Measurements from ENCODE around the gene MMP1.

MMP1 gene

DNA sequence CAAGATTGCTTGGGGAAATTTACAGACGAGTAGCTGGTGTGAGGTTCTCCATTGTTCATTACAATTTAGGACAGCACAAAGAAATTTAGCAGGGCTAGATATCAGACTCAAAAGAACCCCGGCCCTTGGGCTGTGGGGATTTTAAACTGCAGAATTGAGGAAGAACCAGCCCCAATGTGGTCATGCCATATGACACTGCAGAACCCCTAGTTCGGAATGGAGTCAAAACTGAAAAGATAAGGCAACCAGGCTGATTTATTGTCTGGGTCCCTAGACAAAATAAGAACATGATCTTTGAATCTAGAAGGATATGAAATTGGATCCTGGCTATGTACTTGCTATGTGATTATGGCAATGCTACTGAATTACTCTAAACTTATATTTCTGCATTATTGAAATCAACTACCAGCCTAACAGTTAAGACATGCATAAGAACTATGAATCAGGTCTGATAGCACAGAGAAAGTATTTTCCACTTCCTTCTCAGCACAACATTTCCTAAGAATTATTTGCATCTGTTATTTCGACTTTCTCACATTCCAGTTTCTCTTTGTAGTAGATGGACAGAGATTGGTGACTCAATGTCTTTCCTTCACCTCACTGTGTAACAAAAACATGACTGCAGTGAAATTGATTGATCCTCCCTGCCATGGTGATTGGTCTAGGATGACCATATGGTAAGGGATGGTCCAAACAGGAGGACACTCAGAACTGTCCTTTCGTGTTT lies 32.2 kb upstream of the MMP1 start:
- TF ChIP-seq NFIC (IDR thresholded peaks at IDR 0.05) (no peak), TEAD4 (IDR thresholded peaks at IDR 0.05) (no peak), CREB1 (IDR thresholded peaks at IDR 0.05; ENCODE audit: low read depth) (no peak), FOXM1 (IDR thresholded peaks at IDR 0.05; ENCODE audit: borderline replicate concordance, low read depth) (no peak), TAF1 (IDR thresholded peaks at IDR 0.05; ENCODE audit: low read depth) (no peak), EP300 (IDR thresholded peaks at IDR 0.05; ENCODE audit: borderline replicate concordance) (no peak)

DNA sequence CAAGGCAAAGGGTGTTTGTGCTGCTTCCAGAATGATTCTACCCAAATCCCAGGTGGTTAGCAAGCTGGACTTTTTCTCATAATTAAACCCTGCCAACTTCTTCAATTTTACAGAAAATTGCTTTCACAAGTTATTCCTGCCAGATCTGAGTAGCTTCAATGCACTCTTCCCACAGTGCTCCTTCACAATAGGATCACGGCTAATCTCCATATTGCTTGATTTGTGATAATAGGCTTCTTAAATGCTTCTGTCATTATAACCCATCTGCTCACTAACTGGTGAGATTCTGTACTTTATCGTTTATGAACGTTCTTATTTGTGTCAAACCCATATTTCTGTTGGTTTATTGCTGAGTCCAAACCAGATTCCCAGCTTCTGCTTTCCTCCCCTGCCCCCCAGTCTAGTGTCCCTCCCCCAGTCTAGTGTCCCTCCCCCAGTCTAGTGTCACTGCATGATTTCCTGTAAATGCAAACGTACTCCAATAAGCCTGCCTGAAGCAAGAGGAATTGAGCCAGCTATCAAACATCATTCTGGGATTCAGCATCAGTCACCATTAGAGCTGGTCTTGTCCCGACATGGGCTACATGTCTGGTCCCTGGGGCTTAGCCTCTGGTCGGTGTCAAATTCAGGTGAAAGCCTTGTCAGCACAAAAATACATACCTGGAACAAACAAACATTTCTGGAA lies 31.5 kb upstream of the MMP1 start:
- no peak for TF ChIP-seq CEBPB (IDR thresholded peaks at IDR 0.05)
- TF ChIP-seq, protein P1, sequence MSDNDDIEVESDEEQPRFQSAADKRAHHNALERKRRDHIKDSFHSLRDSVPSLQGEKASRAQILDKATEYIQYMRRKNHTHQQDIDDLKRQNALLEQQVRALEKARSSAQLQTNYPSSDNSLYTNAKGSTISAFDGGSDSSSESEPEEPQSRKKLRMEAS (IDR thresholded peaks at IDR 0.05), result no peak

DNA sequence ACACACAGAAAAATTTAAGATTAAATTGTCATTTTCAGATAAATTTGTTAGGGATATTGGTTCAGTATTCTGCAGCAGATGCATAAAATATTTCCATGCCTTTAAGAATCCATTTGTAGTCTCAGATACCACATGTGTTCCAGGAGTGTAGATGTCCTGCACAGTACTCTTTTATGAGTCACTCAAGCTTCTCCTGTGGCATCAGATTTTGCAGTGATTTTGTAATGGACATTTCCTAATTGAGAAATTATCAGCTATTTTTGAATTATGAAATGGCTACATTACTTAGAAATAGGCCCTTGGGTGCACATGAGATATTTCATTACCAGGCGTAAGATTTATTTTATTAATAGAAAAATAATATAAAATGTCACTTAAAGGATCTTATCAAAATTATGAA lies 26.6 kb upstream of the MMP1 start:
- TF ChIP-seq YY1 (IDR thresholded peaks at IDR 0.05; ENCODE audit: low read depth), result no peak
- no peak for TF ChIP-seq CEBPB (IDR thresholded peaks at IDR 0.05)
- TF ChIP-seq, protein P2, sequence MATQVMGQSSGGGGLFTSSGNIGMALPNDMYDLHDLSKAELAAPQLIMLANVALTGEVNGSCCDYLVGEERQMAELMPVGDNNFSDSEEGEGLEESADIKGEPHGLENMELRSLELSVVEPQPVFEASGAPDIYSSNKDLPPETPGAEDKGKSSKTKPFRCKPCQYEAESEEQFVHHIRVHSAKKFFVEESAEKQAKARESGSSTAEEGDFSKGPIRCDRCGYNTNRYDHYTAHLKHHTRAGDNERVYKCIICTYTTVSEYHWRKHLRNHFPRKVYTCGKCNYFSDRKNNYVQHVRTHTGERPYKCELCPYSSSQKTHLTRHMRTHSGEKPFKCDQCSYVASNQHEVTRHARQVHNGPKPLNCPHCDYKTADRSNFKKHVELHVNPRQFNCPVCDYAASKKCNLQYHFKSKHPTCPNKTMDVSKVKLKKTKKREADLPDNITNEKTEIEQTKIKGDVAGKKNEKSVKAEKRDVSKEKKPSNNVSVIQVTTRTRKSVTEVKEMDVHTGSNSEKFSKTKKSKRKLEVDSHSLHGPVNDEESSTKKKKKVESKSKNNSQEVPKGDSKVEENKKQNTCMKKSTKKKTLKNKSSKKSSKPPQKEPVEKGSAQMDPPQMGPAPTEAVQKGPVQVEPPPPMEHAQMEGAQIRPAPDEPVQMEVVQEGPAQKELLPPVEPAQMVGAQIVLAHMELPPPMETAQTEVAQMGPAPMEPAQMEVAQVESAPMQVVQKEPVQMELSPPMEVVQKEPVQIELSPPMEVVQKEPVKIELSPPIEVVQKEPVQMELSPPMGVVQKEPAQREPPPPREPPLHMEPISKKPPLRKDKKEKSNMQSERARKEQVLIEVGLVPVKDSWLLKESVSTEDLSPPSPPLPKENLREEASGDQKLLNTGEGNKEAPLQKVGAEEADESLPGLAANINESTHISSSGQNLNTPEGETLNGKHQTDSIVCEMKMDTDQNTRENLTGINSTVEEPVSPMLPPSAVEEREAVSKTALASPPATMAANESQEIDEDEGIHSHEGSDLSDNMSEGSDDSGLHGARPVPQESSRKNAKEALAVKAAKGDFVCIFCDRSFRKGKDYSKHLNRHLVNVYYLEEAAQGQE (IDR thresholded peaks at IDR 0.05; ENCODE audit: low read depth), result no peak
- TF ChIP-seq, protein P3, sequence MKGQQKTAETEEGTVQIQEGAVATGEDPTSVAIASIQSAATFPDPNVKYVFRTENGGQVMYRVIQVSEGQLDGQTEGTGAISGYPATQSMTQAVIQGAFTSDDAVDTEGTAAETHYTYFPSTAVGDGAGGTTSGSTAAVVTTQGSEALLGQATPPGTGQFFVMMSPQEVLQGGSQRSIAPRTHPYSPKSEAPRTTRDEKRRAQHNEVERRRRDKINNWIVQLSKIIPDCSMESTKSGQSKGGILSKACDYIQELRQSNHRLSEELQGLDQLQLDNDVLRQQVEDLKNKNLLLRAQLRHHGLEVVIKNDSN (IDR thresholded peaks at IDR 0.05), result no peak
- no peak for TF ChIP-seq EP300 (IDR thresholded peaks at IDR 0.05; ENCODE audit: borderline replicate concordance)
- no peak for TF ChIP-seq EGR1 (IDR thresholded peaks at IDR 0.05)
- no peak for TF ChIP-seq TAF1 (IDR thresholded peaks at IDR 0.05; ENCODE audit: low read depth)
- TF ChIP-seq TEAD4 (IDR thresholded peaks at IDR 0.05), result no peak
- TF ChIP-seq NFIC (IDR thresholded peaks at IDR 0.05), result no peak
- TF ChIP-seq, protein P1 (IDR thresholded peaks at IDR 0.05), result no peak
- TF ChIP-seq CREB1 (IDR thresholded peaks at IDR 0.05; ENCODE audit: low read depth), result no peak
- TF ChIP-seq RAD21 (IDR thresholded peaks at IDR 0.05; ENCODE audit: low read depth), result no peak
- no peak for TF ChIP-seq FOXM1 (IDR thresholded peaks at IDR 0.05; ENCODE audit: borderline replicate concordance, low read depth)
- TF ChIP-seq TCF12 (IDR thresholded peaks at IDR 0.05; ENCODE audit: low read depth), result no peak
- TF ChIP-seq ZBTB7A (IDR thresholded peaks at IDR 0.05; ENCODE audit: low read depth), result no peak

DNA sequence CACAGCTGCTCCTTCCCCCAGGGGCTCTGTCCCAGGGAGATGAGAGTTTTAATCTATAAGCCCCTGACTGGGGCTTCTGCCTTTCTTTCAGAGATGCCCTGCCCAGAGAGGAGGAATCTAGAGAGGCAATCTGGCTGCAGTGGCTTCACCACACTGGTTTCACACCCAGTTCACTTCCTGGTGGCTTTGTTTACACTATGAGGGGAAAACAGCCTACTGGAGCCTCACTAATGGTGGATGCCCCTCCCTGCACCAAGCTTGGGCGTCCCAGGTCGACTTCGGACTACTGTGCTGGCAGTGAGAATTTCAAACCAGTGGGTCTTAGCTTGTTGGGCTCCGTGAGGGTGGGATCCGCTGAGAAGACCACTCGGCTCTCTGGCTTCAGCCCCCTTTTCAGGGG lies 21.5 kb upstream of the MMP1 start:
- TF ChIP-seq TCF12 (IDR thresholded peaks at IDR 0.05; ENCODE audit: low read depth), result no peak
- TF ChIP-seq, protein P1 (IDR thresholded peaks at IDR 0.05), result no peak
- no peak for TF ChIP-seq FOXM1 (IDR thresholded peaks at IDR 0.05; ENCODE audit: borderline replicate concordance, low read depth)
- TF ChIP-seq CREB1 (IDR thresholded peaks at IDR 0.05; ENCODE audit: low read depth), result no peak
- TF ChIP-seq, protein P2 (IDR thresholded peaks at IDR 0.05; ENCODE audit: low read depth), result no peak
- TF ChIP-seq NFIC (IDR thresholded peaks at IDR 0.05), result no peak
- TF ChIP-seq EGR1 (IDR thresholded peaks at IDR 0.05), result no peak
- no peak for TF ChIP-seq EP300 (IDR thresholded peaks at IDR 0.05; ENCODE audit: borderline replicate concordance)
- TF ChIP-seq TEAD4 (IDR thresholded peaks at IDR 0.05), result no peak
- no peak for TF ChIP-seq ZBTB7A (IDR thresholded peaks at IDR 0.05; ENCODE audit: low read depth)
- TF ChIP-seq YY1 (IDR thresholded peaks at IDR 0.05; ENCODE audit: low read depth), result no peak
- TF ChIP-seq RAD21 (IDR thresholded peaks at IDR 0.05; ENCODE audit: low read depth), result no peak
- TF ChIP-seq TAF1 (IDR thresholded peaks at IDR 0.05; ENCODE audit: low read depth), result no peak
- TF ChIP-seq, protein P3 (IDR thresholded peaks at IDR 0.05), result no peak
- no peak for TF ChIP-seq CEBPB (IDR thresholded peaks at IDR 0.05)

DNA sequence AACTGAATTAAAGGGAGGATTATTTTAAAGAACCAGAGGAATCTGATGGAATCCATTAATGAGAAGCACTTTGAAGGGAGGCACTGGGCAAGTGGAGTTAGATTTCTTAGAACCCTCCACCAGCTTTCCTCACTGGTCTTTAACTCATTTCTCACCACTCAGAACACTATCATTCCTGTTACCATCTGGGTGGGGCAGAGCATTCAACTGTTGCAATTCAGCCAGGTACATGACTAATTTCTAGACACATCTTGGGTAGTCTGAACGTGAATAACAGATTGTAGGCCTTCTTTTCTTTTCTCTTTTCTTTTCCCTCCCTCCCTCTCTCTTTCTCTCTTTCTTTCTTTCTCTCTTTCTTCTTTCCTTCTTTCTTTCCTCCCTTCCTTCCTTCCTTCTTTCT lies 15.5 kb upstream of the MMP1 start:
- TF ChIP-seq TEAD4 (IDR thresholded peaks at IDR 0.05) (no peak), CREB1 (IDR thresholded peaks at IDR 0.05; ENCODE audit: low read depth) (no peak), TAF1 (IDR thresholded peaks at IDR 0.05; ENCODE audit: low read depth) (no peak), ZBTB7A (IDR thresholded peaks at IDR 0.05; ENCODE audit: low read depth) (no peak), CEBPB (IDR thresholded peaks at IDR 0.05) (no peak), NFIC (IDR thresholded peaks at IDR 0.05) (no peak), EGR1 (IDR thresholded peaks at IDR 0.05) (no peak), FOXM1 (IDR thresholded peaks at IDR 0.05; ENCODE audit: borderline replicate concordance, low read depth) (no peak), EP300 (IDR thresholded peaks at IDR 0.05; ENCODE audit: borderline replicate concordance) (no peak), YY1 (IDR thresholded peaks at IDR 0.05; ENCODE audit: low read depth) (no peak), TCF12 (IDR thresholded peaks at IDR 0.05; ENCODE audit: low read depth) (no peak), RAD21 (IDR thresholded peaks at IDR 0.05; ENCODE audit: low read depth) (no peak)
- TF ChIP-seq, protein P2 (IDR thresholded peaks at IDR 0.05; ENCODE audit: low read depth), result no peak
- TF ChIP-seq, protein P3 (IDR thresholded peaks at IDR 0.05), result no peak
- TF ChIP-seq, protein P1 (IDR thresholded peaks at IDR 0.05), result no peak
